ENCODE data around the gene PIM3.
"Not testable (repeated sequence)": the region's sequence is repeated elsewhere in the genome, so short reads cannot be mapped to it uniquely, and the experiment has no call there.

Gene PIM3

DNA sequence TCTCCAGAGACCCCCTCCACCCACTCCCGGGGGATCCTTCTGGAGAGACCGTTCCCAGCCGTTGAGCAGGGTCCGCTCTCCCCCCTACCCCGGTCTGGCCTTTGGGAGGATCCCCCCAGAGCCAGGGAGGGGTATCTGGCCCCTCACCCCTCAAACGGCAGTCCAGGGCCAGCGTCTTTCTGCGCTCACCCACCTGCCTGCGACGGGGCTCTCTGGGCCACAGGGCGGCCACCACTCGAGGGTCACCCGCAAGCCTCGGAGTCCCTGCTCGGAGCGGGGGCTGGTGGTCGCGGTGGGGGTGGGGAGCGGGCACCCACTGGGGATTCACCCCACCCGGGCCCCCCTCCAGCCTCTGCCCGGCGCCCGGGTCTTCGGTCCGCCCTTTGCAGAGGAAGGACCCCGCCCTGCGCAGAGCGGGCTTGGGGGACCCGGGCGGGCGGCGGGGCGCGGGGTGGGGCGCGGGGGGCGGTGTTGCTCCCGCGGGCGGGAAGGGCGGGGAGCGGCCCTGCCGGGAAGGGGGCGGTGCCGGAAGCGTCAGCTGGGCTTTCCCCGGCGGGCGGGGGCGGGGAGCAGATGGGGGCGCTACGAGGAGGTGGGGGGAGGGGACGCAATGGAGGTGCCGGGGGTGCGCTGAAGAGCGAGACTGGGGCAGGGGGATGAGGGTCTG lies 25.5 kb upstream of the PIM3 start:
- Mint-ChIP-seq H3K9me3 (ENCODE audit: low read depth) (no peaks in the 10 kb centered on the region), H3K4me1 (ENCODE audit: low read depth) (peaks cover 28% of the 10 kb centered on the region), H3K36me3 (no peaks in the 10 kb centered on the region), H3K4me3 (no peak overlapping the region), H3K27me3 (no peaks in the 10 kb centered on the region), H3K27ac (no peak overlapping the region)

DNA sequence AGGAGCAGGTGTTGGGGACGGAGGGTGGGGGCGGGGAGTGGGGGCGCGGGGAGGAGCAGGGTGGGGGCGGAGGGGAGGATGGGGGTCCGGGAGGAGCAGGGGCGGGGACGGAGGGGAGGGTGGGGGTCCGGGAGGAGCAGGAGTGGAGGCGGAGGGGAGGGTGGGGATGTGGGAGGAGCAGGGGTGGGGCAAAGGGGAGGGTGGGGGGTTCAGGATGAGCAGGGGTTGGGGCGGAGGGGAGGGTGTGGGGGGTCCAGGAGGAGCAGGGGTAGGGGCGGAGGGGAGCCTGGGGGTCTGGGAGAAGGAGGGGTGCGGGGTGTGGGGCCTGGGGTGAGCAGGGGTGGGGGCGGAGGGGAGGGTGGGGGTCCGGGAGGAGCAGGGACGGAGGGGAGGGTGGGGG lies 25.0 kb upstream of the PIM3 start:
- Mint-ChIP-seq H3K9me3 (ENCODE audit: low read depth) (no peaks in the 10 kb centered on the region), H3K27me3 (no peaks in the 10 kb centered on the region), H3K4me1 (ENCODE audit: low read depth) (peaks cover 24% of the 10 kb centered on the region), H3K36me3 (no peaks in the 10 kb centered on the region), H3K27ac (no peak overlapping the region), H3K4me3 (peak overlapping the region; percentile 10)

DNA sequence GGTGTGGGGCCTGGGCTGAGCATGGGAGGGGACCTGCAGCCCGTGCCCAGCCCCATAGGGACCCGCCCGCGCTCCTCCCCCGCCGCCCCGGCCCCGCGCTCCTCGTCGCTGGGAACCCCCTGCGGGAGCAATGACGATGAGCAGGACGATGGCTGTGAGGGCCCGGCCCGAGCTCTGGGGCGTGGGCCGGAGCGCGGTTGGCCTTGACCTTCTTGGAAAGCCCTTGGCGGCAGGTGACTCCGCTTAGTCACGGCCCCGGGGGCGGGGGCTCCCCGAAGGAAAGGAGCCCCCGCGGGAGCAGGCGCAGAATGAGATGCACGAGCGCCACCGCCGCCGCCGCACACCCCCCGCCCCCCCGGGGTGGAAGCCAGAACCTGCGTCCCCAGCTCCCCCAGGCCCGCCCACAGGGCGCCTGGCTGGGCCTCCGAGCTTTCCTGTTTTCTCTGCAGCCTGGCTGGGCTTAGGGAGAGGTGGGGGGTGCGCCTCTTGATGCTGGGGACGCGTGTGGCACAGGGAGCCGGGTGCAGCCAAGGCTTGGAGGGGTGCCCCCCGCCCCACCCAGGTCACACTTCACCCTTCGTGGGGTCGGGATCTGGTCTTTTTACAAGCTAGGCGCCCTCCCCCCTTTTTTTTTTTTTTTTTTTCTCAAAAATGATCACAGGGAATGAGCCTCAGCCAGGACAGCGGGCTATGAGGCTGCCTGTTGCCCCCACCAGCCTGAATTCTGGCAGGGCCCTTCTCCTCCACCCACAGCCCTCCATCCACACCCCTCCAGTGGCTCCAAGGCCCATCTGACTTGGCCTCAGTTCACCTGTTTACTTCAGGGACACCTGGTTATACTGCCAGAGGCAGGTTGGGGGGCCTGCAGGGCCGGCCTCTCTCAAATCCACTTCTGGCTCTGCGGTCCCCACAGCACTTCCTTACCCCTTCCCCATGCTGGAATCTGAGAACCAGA lies 24.3 kb upstream of the PIM3 start:
- H3K4me3 Mint-ChIP-seq: peak overlapping the region; percentile 72

DNA sequence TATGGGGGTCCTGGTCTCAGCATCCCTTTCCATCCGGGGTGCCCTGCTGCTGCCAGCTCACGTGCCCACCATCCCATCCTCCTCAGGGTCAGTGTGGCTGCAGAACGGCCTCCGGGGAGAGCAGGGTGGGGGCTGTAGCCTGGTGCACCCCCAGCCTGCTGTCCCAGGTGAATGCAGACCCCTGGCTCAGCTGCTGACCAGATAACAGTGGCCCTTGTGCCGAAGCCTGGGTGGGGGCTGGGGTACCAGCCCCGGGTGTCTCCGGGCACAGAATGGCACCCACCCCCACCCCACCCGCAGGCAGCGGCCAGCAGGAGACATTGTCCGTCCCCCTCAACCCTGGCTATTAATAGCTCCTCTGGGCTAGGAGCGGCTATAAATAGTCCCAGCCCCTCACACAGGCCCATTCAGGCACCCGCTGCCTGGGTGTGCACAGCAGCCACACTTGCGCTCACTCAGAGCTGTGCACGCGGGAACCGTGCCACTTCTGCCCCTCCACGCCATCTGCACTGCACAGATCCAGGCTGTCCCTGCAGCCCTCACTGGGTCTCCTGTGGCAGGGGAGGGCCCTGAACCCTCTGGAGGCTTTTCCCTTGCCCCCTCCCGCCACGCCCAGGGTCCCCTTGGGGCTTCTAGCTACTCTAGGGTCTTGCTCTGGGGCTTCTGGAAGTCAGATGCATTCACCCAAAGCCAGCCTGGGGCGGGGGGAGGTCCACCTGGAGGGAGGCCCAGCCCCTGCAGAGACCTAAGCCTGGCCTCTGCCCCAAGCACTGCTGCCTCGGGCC lies 23.4 kb upstream of the PIM3 start:
- peak overlapping the region; percentile 72 for H3K4me3 Mint-ChIP-seq
- H3K27me3 Mint-ChIP-seq: no peaks in the 10 kb centered on the region
- H3K9me3 Mint-ChIP-seq (ENCODE audit: low read depth): no peaks in the 10 kb centered on the region
- peak overlapping the region; percentile 77 for H3K27ac Mint-ChIP-seq
- no peaks in the 10 kb centered on the region for H3K36me3 Mint-ChIP-seq
- peaks cover 14% of the 10 kb centered on the region for H3K4me1 Mint-ChIP-seq (ENCODE audit: low read depth)

More for the DNA sequence above, 24.3 kb upstream of the PIM3 start:
- no peaks in the 10 kb centered on the region for H3K27me3 Mint-ChIP-seq
- no peaks in the 10 kb centered on the region for H3K36me3 Mint-ChIP-seq
- peaks cover 19% of the 10 kb centered on the region for H3K4me1 Mint-ChIP-seq (ENCODE audit: low read depth)
- H3K27ac Mint-ChIP-seq: peak overlapping the region; percentile 77
- no peaks in the 10 kb centered on the region for H3K9me3 Mint-ChIP-seq (ENCODE audit: low read depth)

DNA sequence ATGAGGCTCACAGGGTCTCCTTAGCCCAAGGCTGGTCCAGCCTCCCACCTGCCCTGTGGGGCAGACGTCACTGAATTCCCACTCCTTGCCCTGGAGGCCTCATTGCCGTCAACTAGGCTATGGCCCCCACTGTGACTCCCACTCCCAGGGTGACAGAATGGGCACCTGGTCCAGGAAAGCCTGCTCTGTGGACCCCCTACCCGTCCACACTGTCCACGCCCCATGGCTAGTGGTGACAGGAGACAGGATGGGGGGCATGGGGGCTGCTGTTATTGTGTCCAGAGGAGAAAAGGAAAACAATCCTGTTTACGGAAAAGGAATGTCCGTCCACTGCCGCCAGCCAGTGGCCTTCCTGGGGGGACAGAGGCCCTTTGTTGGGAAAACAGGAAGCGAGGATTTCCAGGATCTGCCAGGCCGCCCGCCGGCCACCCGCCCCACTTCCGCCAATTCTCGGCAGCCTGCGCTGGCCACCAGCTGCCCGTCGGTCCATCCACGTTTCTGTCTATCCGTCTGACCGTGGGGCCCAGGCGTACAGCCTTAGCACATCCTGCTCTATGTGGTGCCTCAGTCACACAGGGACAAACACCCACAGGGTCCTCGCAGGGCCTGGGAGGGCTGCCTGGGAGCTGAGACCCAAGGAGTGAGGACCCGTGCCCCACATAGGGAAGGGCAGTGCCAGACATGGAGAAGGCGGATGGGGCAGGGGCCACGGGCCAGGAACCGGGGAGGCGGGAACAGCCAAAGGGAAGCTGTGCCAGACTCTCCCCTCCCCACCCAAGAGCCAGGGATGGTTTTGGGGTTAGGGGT lies 22.6 kb upstream of the PIM3 start:
- no peaks in the 10 kb centered on the region for H3K9me3 Mint-ChIP-seq (ENCODE audit: low read depth)

DNA sequence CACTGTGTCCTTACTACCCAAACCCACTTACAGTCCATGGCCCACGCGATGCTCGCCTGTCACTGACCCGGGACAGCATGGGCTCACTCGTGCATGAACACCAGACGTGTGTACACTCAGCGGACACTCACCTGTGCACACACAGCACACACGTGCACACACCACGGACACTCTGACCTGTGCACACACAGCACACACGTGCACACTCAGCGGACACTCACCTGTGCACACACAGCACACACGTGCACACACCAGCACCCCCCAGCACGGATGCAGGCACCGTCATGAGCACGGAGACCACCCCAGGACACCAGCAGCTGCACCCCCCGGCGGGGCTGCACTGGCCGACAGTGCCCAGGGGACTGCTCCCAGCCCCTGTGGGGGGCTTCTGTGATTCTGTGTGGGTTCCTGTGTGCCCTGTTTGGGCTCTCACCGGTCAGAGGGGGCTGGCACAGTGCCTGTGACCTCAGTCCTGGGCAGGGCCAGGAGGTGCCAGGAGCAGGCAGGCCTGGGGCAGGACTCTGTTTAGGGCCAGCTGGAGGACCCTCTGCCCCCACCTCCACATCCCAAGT lies 21.9 kb upstream of the PIM3 start:
- Mint-ChIP-seq H3K27me3 (no peaks in the 10 kb centered on the region), H3K9me3 (ENCODE audit: low read depth) (no peaks in the 10 kb centered on the region), H3K4me1 (ENCODE audit: low read depth) (peaks cover 7% of the 10 kb centered on the region), H3K27ac (no peak overlapping the region), H3K36me3 (no peaks in the 10 kb centered on the region), H3K4me3 (no peak overlapping the region)

More for the DNA sequence above, 22.6 kb upstream of the PIM3 start:
- no peak overlapping the region for H3K27ac Mint-ChIP-seq
- peaks cover 11% of the 10 kb centered on the region for H3K4me1 Mint-ChIP-seq (ENCODE audit: low read depth)
- H3K36me3 Mint-ChIP-seq: no peaks in the 10 kb centered on the region
- no peaks in the 10 kb centered on the region for H3K27me3 Mint-ChIP-seq
- H3K4me3 Mint-ChIP-seq: no peak overlapping the region

DNA sequence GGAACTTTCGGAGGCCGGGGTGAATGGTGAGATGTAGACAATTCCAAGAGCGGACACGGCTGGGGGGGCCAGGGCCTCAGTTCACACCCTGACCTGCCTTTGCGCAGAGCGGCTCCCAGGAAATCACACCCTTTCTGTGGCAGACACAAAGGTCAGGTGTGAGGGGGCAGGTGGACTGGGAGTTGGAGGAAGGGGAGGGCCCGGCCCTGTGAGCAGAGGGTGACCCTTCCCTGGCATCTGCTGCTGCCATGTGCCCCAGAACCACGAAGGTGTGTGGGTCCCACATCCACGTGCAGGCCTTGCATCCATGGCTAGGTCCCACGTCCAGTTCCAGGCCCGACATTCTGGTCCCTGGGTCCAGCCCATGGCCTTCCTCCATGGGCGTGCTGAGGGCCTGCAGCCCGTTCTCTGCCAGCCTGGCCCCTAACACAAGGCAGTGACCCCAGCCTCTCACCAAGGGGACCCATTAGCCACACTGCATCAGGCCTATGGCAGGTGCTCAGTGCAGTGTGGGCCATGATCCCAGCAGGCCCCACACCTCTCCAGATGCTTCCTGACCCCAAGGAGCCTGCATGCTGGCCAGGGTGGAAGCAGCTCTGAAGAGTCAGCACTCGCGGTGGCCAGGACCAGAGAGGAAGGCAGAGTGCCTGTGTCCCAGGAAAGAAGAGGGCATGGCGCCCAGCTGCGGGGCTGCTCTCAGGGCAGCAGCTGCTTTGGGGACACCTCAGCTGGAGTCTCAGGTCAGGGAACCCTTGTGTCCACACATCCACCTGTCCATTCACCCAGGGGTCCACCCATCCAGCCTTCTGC lies 18.9 kb upstream of the PIM3 start:
- no peaks in the 10 kb centered on the region for H3K36me3 Mint-ChIP-seq
- H3K27ac Mint-ChIP-seq: no peak overlapping the region

DNA sequence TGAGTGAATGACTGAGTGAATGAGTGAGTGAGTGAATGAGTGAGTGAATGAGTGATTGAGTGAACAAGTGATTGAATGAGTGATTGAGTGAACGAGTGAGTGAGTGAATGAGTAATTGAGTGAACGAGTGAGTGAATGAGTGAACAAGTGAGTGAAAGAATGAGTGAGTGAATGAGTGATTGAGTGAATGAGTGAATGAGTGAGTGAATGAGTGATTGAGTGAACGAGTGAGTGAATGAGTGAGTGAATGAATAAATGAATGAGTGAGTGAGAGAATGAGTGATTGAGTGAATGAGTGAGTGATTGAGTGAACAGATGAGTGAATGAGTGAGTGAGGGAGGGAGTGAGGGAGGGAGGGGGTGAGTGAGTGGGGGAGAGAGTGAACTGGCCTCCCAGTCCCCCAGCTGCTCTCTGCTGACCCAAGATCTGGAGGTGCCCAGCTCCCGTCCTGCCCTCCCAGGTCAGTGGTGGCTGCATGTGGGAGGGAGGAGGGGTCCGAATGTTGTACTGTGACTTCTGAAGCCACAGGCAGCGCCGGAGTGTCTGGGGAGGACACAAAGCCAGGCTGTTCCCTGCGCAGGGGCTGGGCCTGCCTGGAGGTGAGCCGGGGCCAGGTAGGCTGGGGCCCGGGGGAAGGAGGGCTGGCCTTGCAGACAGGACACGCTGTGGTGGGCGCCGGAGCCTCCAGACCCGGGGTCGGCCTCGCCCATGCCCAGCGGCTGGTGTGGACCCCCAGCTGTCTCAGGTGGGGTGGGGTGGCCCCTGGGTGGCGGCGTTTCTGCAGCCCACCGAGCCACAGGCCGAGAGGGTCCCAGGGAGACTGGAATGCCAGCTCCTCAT lies 17.8 kb upstream of the PIM3 start:
- Mint-ChIP-seq H3K4me1 (ENCODE audit: low read depth) (peaks cover 15% of the 10 kb centered on the region), H3K4me3 (no peak overlapping the region), H3K36me3 (no peaks in the 10 kb centered on the region), H3K27ac (no peak overlapping the region), H3K27me3 (no peaks in the 10 kb centered on the region), H3K9me3 (ENCODE audit: low read depth) (no peaks in the 10 kb centered on the region)

More for the DNA sequence above, 18.9 kb upstream of the PIM3 start:
- H3K4me1 Mint-ChIP-seq (ENCODE audit: low read depth): peaks cover 17% of the 10 kb centered on the region
- H3K4me3 Mint-ChIP-seq: no peak overlapping the region
- H3K9me3 Mint-ChIP-seq (ENCODE audit: low read depth): no peaks in the 10 kb centered on the region
- no peaks in the 10 kb centered on the region for H3K27me3 Mint-ChIP-seq

DNA sequence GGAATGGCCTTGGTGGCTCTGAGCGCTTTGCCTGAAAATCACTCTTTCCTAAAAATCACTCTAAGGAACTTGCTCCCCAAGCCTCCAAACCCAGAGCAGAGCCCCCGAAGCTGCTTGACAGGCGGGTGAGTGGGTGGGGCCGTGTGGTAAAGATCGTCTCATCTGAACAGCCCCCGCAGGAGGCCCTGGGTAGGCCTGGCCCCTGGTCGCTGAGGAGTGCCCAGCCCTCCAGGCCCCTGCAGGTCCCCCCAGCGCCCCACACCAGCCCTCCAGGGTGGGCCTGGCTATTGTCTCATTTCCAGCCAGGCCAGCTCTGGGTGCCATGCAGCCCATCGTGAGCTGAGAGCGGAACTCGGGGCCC lies 17.2 kb upstream of the PIM3 start:
- Mint-ChIP-seq H3K27me3 (no peaks in the 10 kb centered on the region), H3K4me1 (ENCODE audit: low read depth) (peaks cover 15% of the 10 kb centered on the region), H3K27ac (no peak overlapping the region), H3K36me3 (no peaks in the 10 kb centered on the region), H3K4me3 (no peak overlapping the region), H3K9me3 (ENCODE audit: low read depth) (no peaks in the 10 kb centered on the region)

DNA sequence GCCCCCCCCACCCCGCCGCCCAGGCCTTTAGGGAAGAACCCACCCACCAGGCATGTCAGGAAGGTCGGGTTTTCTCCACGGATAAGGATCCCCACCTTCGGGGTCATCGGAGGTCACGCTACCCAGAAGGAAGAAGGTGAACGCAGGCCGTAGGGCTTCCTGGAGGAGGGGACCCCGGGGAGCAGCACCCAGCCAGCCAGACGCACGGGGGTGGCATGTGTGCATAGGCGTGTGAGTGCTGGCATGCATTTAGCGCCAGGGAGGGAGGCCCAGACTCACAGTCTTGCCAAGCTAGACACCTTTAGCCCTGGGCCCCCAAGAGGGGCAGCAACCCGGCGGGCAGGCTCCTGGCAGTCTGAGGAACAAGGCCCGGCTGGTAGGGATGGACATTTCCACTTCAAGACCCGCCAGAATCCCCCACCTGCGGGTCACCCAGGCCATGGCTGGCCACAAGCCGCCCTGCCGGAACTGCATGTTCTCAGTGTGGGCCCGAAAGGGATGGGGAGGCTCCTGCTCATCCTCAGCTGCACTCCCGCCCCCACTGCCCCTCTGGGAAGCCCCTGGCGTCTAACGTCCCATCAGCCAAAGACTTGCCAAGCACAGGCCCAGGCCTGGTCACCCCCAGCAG lies 16.7 kb upstream of the PIM3 start:
- Mint-ChIP-seq H3K9me3 (ENCODE audit: low read depth) (no peaks in the 10 kb centered on the region), H3K27ac (no peak overlapping the region), H3K4me3 (no peak overlapping the region), H3K36me3 (no peaks in the 10 kb centered on the region), H3K27me3 (no peaks in the 10 kb centered on the region), H3K4me1 (ENCODE audit: low read depth) (peaks cover 15% of the 10 kb centered on the region)

DNA sequence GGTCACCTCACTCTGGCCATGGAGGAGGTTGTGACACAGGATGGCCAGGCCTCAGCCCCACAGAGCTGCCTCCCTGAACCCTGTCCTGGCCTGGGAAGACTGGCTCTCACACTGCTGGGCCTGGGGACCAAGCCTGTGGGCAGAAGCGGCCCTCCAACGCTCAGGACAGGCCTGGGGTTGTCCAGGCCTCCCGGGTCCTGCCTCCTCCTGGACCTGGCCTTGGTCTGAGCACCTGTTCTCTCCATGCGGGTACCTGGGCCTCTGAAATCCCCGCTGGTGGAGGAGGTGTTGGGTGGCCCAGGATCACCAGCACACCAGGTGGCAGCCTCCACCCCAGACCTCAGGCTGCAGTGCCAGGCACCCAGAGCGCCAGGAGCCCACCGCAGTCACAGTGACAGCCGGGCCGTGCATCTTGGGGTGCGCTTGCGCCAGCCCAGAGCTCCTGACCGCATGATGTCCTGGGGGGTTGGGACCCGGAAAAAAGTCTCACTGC lies 16.1 kb upstream of the PIM3 start:
- no peak overlapping the region for H3K27ac Mint-ChIP-seq

DNA sequence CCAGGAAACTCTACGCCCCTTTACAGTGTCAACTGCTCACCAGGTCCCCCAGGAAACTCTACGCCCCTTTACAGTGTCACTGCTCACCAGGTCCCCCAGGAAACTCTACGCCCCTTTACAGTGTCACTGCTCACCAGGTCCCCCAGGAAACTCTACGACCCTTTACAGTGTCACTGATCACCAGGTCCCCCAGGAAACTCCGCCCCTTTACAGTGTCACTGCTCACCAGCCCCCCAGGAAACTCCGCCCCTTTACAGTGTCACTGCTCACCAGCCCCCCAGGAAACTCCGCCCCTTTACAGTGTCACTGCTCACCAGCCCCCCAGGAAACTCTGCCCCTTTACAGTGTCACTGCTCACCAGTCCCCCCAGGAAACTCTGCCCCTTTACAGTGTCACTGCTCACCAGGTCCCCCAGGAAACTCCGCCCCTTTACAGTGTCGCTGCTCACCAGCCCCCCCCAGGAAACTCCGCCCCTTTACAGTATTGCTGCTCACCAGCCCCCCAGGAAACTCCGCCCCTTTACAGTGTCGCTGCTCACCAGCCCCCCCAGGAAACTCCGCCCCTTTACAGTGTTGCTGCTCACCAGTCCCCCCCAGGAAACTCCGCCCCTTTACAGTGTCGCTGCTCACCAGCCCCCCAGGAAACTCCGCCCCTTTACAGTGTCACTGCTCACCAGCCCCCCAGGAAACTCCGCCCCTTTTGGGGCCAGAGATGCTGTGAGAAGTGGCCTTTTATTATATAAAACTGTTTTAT lies 15.4 kb upstream of the PIM3 start:
- H3K4me3 Mint-ChIP-seq; H3K36me3 Mint-ChIP-seq; H3K9me3 Mint-ChIP-seq (ENCODE audit: low read depth); H3K27me3 Mint-ChIP-seq: not testable (repeated sequence)
- Mint-ChIP-seq H3K4me1 (ENCODE audit: low read depth) (peaks cover 15% of the 10 kb centered on the region), H3K27ac (peak overlapping the region; percentile 84)

More for the DNA sequence above, 16.1 kb upstream of the PIM3 start:
- Mint-ChIP-seq H3K4me1 (ENCODE audit: low read depth) (peaks cover 15% of the 10 kb centered on the region), H3K9me3 (ENCODE audit: low read depth) (no peaks in the 10 kb centered on the region), H3K4me3 (no peak overlapping the region), H3K36me3 (no peaks in the 10 kb centered on the region), H3K27me3 (no peaks in the 10 kb centered on the region)

All from activated naive CD8-positive, alpha-beta T cell (primary cell).